SK-N-DZ (cell line): ENCODE data around the gene SETD3.

Experiments
- DNase-seq: peaks from one replicate; pipeline ENCODE4 v3.0.0-alpha.2; 2015; ENCODE audit warnings: low spot score

Gene SETD3

DNA sequence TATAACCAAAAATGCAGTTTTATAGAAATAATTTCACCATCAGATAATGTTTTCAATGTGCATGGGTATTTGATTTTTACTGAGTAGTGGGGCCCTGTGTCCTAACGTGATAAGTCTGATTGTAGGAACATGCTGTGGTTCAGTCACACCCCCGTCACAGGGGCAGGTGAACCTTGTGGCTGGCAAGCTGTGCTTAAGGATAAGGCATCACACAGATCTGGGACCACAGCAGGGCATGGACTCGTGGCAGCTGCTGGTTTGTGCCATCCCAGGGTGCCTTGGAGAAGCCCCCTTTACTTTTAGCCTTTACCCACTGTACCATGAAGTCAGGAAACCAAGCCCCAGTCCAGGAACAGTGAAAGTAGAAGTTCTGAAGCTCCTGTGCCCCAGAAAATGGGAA lies 17.2 kb upstream of the SETD3 start:
- no peak for DNase-seq

DNA sequence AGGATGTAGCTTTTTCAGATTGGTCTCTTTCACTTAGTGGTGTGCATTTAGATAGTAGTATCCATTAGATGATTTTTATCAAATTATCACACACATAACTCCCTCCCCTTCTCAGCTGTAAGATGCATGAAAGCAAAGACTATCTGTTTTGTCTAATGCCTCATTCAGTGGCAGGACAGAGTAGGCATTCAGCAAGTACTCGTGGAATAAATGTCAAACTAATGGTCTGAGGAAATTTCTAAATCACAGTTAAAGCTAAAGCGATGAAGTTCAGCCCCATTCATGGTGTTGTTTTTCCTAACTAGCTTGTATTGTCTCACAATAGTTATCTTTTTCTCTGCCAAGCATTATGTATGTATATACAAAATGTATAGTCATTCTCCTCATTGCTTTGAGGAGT lies 16.7 kb upstream of the SETD3 start:
- no peak for DNase-seq

GRCh38 chr14:99484106-99484505 lies 3.4 kb upstream of the SETD3 start:
- no peak for DNase-seq

DNA sequence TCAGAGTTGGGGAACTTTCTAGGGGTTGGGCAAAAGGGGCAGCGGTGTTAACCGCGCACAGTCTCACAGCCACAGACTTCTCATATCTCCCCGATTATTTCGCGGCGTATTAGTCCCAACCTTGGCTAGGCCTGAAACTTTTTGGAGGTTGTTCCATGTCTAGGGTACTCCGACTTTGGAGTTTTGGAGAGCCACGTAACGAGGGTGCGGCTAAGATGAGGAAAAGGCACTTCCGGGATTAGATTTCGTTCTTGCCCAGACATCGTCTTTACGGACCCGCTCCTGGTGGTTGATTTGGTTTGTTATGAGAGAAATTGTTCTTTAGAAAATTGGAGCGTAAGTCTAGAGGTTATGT lies 1.1 kb upstream of the SETD3 start:
- DNase-seq, result no peak

- peak; percentile 97 for DNase-seq
These were observed 472 bp upstream of the SETD3 start, which contains the start of gene CCNK for GRCh38 chr14:99480917-99481744. Gene CCNK, plus strand, starts transcription at chr14:99481409. Its CDS starts 11,269 bp downstream, at chr14:99492678.

DNA sequence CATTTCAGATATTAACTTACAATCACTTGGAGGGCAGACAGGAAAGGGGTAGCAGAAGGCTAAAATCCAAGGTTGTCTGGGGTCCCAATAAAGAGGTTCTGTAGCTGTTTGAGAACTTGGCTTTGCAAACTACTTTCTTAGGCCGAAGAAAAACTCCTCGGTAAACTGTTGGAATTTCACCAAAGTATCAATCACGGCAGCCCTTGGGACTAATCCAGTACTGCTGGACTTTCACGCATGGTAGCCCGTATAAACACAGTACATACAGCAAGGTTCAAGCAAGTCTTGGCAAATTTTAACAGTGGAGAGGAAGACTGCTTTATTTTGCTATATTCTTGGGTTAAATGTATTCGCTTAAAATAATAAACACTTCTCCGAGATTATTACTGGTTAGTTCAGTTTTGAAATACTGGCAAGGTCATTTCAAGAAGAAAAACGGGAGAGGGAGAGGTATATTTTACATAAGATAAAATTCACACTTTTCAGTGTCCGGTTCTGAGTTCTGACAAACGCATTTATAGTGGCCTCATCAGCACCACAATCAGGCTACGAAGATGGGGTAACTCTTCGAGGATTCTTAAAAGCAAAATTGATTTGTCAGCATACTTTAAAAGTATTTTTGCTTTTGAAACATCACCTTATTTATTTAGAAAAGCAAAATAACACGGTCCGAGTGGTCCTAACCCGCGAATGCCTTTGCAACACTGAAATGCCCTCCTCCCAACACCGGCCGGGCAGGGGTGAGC lies 1.3 kb downstream of the SETD3 start:
- DNase-seq, result no peak

DNA sequence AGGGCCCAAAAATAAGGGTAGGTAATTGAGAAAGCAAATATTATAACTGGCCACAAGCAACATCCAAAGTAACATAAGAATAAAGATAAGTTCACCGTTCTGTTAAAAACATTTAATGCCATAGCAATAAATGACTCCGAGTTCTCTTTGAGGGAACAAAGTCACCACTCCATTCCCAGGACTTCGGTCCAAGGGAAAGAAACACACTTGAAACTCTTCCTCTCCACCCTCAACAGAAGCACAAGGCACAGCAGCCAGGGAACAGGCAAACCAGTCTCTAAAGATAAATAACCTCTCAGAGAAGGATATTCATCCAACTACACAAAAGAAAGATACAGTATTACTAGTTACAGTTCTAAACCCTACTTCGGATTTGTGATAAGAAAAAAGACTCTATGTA lies 2.5 kb downstream of the SETD3 start:
- DNase-seq, result no peak

- no peak for DNase-seq
These were observed 3.8 kb downstream of the SETD3 start for GRCh38 chr14:99476864-99477263.

GRCh38 chr14:99475660-99476059 lies 5.0 kb downstream of the SETD3 start:
- no peak for DNase-seq

GRCh38 chr14:99475179-99475578 lies 5.5 kb downstream of the SETD3 start:
- no peak for DNase-seq

DNA sequence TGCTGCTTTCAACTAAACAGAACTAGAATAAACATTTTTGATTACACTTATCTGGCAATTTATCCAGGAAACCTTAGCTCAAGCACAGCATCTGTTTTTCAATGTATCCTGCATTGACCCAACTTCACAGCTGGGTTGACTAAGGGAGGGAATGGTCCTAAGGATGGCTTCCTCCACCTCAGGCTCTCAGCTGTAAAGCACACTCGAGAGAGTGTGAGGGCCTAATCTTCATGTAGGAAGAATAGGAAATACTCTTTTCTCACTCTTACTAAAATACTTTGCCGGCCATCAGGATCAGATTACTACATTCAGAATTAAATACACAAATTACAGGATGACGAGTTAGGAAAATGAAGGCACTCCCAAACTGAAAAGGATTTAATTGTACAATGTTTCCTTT lies 7.2 kb downstream of the SETD3 start:
- DNase-seq, result no peak

GRCh38 chr14:99472937-99473336 lies 7.7 kb downstream of the SETD3 start:
- DNase-seq, result no peak

GRCh38 chr14:99471731-99472130 lies 8.9 kb downstream of the SETD3 start:
- no peak for DNase-seq

GRCh38 chr14:99468836-99469592 lies 11.6 kb downstream of the SETD3 start:
- no peak for DNase-seq

- no peak for DNase-seq
These were observed 12.6 kb downstream of the SETD3 start for GRCh38 chr14:99468081-99468480.

DNA sequence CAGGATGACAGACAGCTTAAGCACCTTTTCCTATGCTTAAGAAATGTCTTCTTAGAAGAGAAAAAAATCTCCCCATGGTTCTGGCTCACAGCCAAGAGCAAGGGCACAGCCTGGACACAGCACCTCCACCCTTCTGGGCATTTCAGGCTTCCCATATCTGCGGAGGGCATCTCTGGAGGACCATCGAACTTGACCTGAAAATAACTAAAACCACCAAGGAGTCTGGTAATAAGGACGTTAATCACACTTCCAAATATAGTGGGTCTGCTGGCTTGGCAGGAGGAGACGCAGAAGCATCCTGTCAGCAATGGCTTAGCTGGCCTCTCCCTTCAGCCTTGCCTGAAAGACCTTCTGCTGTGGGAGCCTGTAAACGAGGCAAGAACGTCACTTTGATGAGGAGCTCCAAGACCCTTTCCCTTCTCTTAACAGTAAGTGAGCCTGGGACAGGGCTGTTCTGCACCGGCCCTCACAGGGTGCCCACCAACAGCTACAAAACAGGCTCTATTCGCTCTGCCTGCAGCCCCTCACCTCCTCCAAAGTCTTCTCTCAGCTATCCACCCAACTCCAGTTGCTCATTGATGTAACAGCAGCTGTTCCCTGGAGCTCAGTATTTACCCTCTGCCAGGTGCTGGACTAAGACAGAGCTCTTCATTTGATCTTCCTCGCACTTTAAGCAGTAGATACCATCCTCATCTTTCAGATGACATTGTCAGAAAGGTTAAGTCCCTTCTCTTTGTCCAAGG lies 13.2 kb downstream of the SETD3 start:
- no peak for DNase-seq

DNA sequence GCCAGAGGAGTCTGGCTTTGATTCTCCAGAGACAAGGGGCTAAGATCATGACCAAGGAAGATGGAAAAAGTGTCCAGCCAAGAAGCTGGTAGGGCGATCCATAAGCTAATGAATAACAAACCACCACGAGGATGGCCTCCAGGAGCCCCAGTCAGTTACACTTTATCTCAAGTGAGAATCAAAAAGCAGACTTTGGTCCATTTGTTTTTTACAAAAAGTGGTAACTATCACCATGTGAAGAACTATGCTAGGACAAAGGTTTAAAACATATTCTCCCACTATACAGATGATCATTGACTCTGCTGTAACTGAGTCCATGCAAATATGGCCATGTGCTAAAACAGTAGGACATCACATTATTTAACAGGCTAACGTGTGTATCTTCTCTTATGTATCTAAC lies 13.9 kb downstream of the SETD3 start:
- DNase-seq, result no peak

DNA sequence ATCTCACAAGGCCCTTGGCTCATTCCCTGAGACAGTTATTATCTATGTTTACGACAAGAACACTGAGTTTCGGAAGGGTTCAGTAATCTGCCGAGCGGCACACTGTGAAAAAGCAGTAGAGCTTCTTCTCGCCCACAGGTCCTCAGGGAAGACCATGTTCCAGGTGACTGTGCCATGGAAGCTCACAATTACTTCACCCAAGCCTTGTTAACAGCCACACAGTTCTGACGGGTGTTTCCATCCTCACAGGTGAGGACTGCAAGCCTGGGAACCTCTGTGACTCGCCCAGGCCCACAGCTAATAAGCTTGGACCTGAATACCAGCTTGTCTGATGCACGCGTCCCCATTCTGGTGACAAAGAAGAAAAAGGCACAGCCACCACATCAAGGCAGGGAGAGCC lies 15.4 kb downstream of the SETD3 start:
- DNase-seq, result no peak

DNA sequence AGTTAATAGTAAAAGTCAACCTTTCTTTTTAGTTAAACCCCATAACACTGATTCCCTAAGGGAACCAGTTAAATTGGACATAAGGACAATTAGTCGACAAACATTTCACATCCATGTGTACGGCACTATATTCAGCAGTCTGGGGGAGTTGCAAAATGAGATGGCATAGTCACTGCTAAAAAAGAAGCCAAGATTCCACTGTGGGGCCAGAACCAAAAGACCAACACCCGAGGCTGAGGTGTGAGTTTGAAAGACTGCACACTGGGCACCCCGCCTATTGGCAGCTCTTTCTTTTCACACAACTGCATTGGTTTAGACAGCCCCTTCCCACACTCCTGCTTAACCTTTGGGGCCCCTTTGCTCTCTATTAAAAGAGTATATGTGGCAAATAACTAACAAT lies 16.7 kb downstream of the SETD3 start:
- DNase-seq, result no peak

- DNase-seq, result no peak
These were observed 18.4 kb downstream of the SETD3 start for GRCh38 chr14:99462210-99462609.

- DNase-seq, result no peak
These were observed 19.1 kb downstream of the SETD3 start for GRCh38 chr14:99461411-99462085.
